Activated CD8-positive, alpha-beta memory T cell treated with anti-CD3 and anti-CD28 coated beads, Interleukin-2, amount 50 U/mL, for 4 hours (primary cell): ENCODE measurements around the gene KRTAP22-2.

Experiments
- DNase-seq: peaks from one replicate; pipeline ENCODE4 v3.0.0-alpha.2; 2020

KRTAP22-2 gene

GRCh38 chr21:30561957-30562356, 28.2 kb downstream of the KRTAP22-2 start:
- DNase-seq = no peak

DNA sequence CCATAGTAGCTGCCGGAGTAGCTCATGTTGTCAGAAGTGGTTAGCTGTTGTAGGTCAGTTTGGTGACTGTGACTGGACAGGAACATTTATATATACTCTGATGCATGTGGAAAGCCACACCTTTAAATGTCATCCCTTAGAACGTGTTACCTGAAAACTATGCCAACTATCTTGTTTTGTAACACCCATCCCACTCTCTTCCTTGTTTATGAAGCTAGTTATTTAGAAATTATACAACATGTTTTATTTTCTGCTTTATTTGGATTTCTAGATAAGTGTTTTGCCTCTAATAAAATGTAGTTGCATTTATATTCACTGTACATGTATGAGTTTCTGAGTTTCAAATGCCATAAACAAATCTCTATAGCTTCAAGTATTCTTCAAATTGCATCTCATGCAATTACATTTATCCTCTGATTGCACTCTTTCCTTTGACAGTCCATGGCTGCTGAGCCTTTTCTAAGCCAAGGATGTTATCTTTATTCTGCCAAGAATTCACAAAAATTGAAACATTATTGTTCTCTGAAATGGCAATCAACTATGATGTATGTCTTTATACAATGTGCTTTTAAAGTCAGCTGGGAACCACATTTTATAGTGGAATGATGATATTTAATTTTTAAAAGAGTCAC, 28.8 kb downstream of the KRTAP22-2 start, which contains the start of gene KRTAP19-7:
Gene KRTAP19-7, minus strand, starts transcription at position 51 of the 632 bp plus-strand sequence. Its CDS starts 25 bp downstream, at position 26.
- no peak for DNase-seq

- no peak for DNase-seq
Measured at GRCh38 chr21:30555095-30555494, 35.1 kb downstream of the KRTAP22-2 start.

- DNase-seq = no peak
Measured at GRCh38 chr21:30552782-30553181, 37.4 kb downstream of the KRTAP22-2 start.

- DNase-seq = no peak
Measured at GRCh38 chr21:30541764-30542163, 48.4 kb downstream of the KRTAP22-2 start, which contains the start of gene KRTAP19-6. TSS of gene KRTAP19-6 (minus strand) at chr21:30541864. CDS start at chr21:30541833, 31 bp downstream.
